Measurements from ENCODE around the gene SLC47A1. TPM values are rescaled to one million over a fixed set of nuclear protein-coding genes. Genes with fewer than 3 reads are reported as not detected.

The SLC47A1 gene
- total and polyA plus RNA-seq, 2 of the 13 experiments (the other 11 are each of a cell fraction or from before 2014, with no cell fraction given), result 42.1 to 67.5 TPM

GRCh38 chr17:19558946-19559345 is 25.3 kb downstream of the SLC47A1 start:
- no peak for DNase-seq (ENCODE audit: low spot score)
- ATAC-seq, result no peak
- H3K4me1 ChIP-seq (ENCODE audit: insufficient read depth, low read length), result peaks cover 34% of the 10 kb centered on the region
- no peaks in the 10 kb centered on the region for H4K20me1 ChIP-seq (ENCODE audit: insufficient read depth, low read length)
- H3K9me3 ChIP-seq (ENCODE audit: low read length), result no peaks in the 10 kb centered on the region
- H3K4me2 ChIP-seq (ENCODE audit: low read depth, low read length), result no peak overlapping the region
- peaks cover 0 to 21% of the 10 kb centered on the region in 2 experiments; a peak in 3 of 5 replicates for H3K36me3 ChIP-seq (replicated peaks in 1 of 2; ENCODE audit: control insufficient read depth in 1 of 2, insufficient read depth in 2 of 2, low read length in 2 of 2)
- no peak for FAIRE-seq
- intact Hi-C loops (cut with micrococcal nuclease; ENCODE audit: unreplicated experiment), result no loop called here
- no peaks in the 10 kb centered on the region for H3K27me3 ChIP-seq (ENCODE audit: control insufficient read depth in 1 of 2, insufficient read depth in 2 of 2, low read length in 2 of 2)
- H3K9ac ChIP-seq (ENCODE audit: insufficient read depth, low read depth, low read length), result no peak overlapping the region
- CTCF ChIA-PET (ENCODE audit: low intra/inter-chr PET ratio, low total read pairs), result no interaction called here
- no peak overlapping the region for H3K27ac ChIP-seq (ENCODE audit: extremely low read length, insufficient read depth, low read length)
- no peak for TF ChIP-seq SOX5 (CRISPR knock-in tag; IDR thresholded peaks at IDR 0.05; ENCODE audit: borderline replicate concordance)
- no peak for TF ChIP-seq STAT5B (CRISPR knock-in tag; IDR thresholded peaks at IDR 0.05)
- no peak for TF ChIP-seq PAXIP1 (CRISPR knock-in tag; conservative IDR thresholded peaks at IDR 0.05)
- TF ChIP-seq ATRX (CRISPR knock-in tag; IDR thresholded peaks at IDR 0.05; ENCODE audit: borderline replicate concordance), result no peak
- TF ChIP-seq ZSCAN12 (CRISPR knock-in tag; IDR thresholded peaks at IDR 0.05), result no peak
- TF ChIP-seq ZFP36L1 (CRISPR knock-in tag; IDR thresholded peaks at IDR 0.05), result no peak
- no peak for TF ChIP-seq MTERF4 (CRISPR knock-in tag; IDR thresholded peaks at IDR 0.05)
- TF ChIP-seq XRCC5 (optimal IDR thresholded peaks at IDR 0.05; ENCODE audit: low read length), result no peak
- POLR2A ChIA-PET, result no interaction called here
- H3K4me3 ChIP-seq (replicated peaks in 1 of 3; ENCODE audit: insufficient read depth in 1 of 3, low read depth in 2 of 3, low read length in 3 of 3), result no peak overlapping the region
- in situ Hi-C loops (cut with HindIII; ENCODE audit: extremely low pct_ligation_motif_present, low pct_unique_long_range_greater_than_20kb), result no loop called here
- no peak overlapping the region for H2AFZ ChIP-seq (ENCODE audit: low read length)
- H3K79me2 ChIP-seq (ENCODE audit: insufficient read depth, low read length), result no peaks in the 10 kb centered on the region
- no TSS peak for BruUV-seq (replicated peaks)
